C4-2B (cell line): Measurements from ENCODE around the gene RPL13.
A peak's percentile ranks its signal among the peaks of the same experiment; 100 is the strongest.

Experiments used
- H3K27ac ChIP-seq: fragments of 450-650 bp; 2 replicates; pipeline ENCODE4 v1.5.1; 2017
- ZFX ChIP-seq: fragments of 450-650 bp; IDR thresholded peaks from 2 replicates; pipeline ENCODE4 v1.6.1; 2017
- TF ChIP-seq, protein P1 (sequence below): fragments of 450-650 bp; conservative IDR thresholded peaks from 2 replicates; pipeline ENCODE4 v1.5.1; 2017; ENCODE audit warnings: mild to moderate bottlenecking

The RPL13 gene

DNA sequence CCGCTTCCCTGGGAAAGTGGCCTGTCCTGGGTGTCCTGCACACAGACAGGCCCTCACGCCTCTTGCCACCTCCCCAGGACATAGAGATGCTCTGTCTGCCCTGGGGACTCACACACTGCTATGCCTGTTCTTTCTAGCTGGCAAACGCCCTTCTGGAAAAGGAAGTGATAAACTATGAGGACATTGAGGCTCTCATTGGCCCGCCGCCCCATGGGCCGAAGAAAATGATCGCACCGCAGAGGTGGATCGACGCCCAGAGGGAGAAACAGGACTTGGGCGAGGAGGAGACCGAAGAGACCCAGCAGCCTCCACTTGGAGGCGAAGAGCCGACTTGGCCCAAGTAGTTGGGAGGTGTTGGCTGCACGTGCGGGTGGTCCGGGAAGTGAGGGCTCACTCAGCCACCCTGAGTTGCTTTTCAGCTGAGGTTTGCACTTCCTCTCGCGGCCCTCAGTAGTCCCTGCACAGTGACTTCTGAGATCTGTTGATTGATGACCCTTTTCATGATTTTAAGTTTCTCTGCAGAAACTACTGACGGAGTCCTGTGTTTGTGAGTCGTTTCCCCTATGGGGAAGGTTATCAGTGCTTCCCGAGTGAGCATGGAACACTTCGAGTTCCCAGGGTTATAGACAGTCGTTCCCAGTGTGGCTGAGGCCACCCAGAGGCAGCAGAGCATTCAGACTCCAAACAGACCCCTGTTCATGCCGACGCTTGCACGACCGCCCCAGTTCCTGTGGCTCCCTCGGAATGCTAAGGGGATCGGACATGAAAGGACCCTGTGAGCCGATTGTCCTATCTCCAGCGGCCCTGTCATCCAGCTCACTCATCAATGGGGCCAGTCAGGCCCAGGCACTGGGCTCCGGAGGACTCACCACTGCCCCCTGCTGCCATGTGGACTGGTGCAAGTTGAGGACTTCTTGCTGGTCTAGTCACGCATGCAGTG lies 3.5 kb upstream of the RPL13 start:
- H3K27ac ChIP-seq = no peak overlapping the region
- TF ChIP-seq ZFX = no peak
- TF ChIP-seq, protein P1, sequence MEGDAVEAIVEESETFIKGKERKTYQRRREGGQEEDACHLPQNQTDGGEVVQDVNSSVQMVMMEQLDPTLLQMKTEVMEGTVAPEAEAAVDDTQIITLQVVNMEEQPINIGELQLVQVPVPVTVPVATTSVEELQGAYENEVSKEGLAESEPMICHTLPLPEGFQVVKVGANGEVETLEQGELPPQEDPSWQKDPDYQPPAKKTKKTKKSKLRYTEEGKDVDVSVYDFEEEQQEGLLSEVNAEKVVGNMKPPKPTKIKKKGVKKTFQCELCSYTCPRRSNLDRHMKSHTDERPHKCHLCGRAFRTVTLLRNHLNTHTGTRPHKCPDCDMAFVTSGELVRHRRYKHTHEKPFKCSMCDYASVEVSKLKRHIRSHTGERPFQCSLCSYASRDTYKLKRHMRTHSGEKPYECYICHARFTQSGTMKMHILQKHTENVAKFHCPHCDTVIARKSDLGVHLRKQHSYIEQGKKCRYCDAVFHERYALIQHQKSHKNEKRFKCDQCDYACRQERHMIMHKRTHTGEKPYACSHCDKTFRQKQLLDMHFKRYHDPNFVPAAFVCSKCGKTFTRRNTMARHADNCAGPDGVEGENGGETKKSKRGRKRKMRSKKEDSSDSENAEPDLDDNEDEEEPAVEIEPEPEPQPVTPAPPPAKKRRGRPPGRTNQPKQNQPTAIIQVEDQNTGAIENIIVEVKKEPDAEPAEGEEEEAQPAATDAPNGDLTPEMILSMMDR = peak; percentile 94

DNA sequence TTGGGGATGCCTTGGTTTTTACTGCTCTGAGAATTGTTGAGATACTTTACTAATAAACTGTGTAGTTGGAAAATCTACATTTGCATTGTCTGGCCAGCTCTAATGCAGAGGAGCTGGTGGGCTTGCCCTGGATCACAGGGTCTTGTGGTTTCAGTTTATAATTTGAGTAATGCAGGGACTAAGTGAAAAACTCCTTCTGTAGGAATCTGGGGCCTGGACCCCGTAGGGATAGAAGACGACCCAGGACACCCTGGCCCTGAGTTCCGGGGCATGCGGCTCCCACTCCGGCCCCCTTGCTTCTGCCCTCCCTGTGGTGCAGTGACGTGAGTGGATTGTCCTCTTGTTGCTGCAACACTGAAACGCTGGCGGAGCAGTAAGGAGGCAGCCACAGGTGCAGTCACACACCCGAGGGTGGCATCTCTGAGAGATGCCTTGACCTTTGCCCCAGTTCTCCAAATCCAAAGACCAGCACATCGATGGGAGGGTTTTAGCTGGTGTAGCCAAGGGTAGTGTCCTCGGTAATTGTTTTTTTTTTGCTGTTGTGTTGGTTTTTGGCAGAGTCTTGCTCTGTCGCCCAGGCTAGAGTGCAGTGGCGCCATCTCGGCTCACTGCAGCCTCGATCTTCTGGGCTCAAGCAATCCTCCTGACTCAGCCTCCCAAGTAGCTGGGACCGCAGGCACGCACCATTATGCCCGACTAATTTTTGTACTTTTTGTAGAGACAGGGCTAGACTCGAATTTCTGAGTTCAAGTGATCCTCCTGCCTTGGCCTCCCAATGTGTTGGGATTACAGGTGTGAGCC lies 2.6 kb upstream of the RPL13 start:
- H3K27ac ChIP-seq = no peak overlapping the region
- TF ChIP-seq, protein P1 = peak; percentile 68
- no peak for TF ChIP-seq ZFX

DNA sequence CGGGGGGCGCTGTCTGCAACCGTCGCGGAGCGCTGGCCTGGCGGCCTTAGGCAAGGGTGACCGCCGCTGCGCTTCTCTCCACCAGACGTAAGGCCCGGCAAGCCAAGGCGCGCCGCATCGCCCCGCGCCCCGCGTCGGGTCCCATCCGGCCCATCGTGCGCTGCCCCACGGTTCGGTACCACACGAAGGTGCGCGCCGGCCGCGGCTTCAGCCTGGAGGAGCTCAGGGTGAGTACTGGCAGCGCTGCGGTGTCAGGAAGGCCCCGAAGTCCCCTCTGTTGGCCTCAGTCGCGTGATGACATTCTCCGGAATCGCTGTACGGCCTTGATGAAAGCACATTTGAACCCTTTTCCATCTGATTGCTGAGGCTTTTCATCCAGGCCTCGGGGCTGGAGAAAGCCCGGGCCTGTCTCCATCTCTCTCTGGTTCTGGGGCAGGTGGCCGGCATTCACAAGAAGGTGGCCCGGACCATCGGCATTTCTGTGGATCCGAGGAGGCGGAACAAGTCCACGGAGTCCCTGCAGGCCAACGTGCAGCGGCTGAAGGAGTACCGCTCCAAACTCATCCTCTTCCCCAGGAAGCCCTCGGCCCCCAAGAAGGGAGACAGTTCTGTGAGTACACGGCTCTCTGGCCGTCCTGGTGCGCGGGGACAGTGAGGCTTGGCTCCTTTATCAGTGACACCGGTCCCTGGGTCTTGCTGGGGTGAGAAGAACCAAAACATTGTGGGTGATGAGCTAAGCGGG lies 831 bp downstream of the RPL13 start:
- no peak for TF ChIP-seq ZFX
- TF ChIP-seq, protein P1 = peak; percentile 8; the same call in 1 of the 2 replicates
- peak overlapping the region; percentile 98 for H3K27ac ChIP-seq

DNA sequence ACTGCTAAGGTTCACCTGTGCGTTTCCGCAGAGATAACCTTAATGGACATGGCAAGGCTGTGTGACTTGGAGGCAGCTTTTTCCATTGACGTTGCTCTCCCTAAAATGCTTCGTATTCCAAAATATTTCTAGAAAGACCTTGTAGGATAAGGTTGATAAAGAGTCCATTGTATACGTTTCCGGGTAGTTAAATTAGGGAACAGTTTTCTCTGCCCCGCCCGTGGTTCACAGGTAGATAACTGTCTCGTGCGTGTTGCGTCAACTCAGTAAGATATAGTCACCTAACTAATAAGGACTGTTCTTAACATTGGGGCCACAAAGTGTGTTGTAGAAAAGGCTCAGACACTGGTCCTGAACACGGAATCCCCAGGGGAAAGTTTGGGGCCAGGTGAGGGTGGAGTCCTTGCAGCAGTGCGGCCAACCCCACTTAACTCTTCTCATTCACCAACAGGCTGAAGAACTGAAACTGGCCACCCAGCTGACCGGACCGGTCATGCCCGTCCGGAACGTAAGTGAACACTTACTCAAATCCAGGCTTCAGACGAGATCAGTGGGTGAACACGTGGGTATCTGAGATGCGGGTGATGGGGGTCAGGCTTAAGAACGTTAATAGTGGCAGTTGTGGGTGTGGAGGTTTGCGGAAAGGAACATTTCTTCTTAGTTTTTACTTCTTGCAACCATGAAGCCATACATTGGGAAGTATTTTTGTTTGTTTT lies 1.6 kb downstream of the RPL13 start:
- peak overlapping the region; percentile 98 for H3K27ac ChIP-seq
- TF ChIP-seq, protein P1 = no peak
- no peak for TF ChIP-seq ZFX

DNA sequence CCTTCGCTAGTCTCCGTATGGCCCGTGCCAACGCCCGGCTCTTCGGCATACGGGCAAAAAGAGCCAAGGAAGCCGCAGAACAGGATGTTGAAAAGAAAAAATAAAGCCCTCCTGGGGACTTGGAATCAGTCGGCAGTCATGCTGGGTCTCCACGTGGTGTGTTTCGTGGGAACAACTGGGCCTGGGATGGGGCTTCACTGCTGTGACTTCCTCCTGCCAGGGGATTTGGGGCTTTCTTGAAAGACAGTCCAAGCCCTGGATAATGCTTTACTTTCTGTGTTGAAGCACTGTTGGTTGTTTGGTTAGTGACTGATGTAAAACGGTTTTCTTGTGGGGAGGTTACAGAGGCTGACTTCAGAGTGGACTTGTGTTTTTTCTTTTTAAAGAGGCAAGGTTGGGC lies 2.5 kb downstream of the RPL13 start:
- TF ChIP-seq, protein P1 = no peak
- no peak for TF ChIP-seq ZFX
- H3K27ac ChIP-seq = peak overlapping the region; percentile 98

DNA sequence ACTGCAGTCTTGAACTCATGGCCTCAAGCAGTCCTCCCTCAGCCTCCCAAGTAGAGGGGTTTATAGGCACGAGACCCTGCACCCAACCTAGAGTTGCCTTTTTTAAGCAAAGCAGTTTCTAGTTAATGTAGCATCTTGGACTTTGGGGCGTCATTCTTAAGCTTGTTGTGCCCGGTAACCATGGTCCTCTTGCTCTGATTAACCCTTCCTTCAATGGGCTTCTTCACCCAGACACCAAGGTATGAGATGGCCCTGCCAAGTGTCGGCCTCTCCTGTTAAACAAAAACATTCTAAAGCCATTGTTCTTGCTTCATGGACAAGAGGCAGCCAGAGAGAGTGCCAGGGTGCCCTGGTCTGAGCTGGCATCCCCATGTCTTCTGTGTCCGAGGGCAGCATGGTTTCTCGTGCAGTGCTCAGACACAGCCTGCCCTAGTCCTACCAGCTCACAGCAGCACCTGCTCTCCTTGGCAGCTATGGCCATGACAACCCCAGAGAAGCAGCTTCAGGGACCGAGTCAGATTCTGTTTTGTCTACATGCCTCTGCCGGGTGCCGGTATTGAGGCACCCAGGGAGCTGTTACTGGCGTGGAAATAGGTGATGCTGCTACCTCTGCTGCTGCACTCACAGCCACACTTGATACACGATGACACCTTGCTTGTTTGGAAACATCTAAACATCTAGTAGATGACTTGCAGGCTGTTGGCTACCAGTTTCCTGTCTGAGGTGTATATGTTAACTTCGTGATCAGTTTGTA lies 3.3 kb downstream of the RPL13 start:
- no peak for TF ChIP-seq ZFX
- TF ChIP-seq, protein P1 = no peak
- peak overlapping the region; percentile 98 for H3K27ac ChIP-seq
